RCC 7860 (cell line): ENCODE data around the gene FOLH1.
"Not testable (repeated sequence)": the region's sequence is repeated elsewhere in the genome, so short reads cannot be mapped to it uniquely, and the experiment has no call there.

Experiments used
- DNase-seq: peaks from one replicate; pipeline ENCODE4 v3.0.0-alpha.2; 2015; ENCODE audit warnings: low spot score
- FAIRE-seq: peaks from 2 replicates; lab custom pipeline; 2012; peaks lifted over from hg19 to GRCh38; lab: Jason Lieb, UNC

The FOLH1 gene

DNA sequence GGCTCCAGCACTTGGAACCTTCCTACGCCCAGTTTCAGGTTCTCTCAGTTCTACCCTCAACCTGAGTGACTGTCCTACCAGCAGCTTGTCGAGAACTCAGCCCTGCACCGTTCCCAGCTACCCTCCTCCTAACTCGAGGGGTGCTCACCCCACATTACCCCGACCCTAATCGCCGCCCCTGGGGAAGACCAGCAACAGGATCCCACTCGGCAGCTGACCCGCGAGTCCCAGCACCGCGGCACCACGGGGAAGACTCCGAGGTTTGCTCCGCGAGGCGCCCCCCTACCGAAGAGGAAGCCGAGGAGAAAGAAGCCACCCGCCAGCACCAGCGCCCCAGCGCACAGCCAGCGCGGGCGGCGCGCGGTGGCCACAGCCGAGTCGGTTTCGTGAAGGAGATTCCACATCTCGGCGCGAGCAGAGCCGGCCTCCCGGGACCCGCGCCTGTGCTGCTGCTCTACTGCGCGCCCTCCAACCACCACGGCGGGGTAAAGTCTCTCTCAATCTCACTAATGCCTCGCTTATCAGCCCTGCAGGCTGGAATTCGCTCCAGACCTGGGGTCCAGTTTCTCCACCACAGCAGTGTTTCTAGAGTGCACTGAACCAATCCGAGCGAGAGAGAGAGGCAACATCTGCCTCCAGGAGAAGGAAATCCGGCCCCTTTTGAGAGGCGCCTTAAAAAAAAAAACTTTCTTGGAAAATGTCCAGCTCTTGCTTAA is at the start of gene FOLH1:
TSS of gene FOLH1 (minus strand) at position 597 of the 716 bp plus-strand sequence. CDS start at position 404, 193 bp downstream.
- DNase-seq = no peak
- no peak for FAIRE-seq

DNA sequence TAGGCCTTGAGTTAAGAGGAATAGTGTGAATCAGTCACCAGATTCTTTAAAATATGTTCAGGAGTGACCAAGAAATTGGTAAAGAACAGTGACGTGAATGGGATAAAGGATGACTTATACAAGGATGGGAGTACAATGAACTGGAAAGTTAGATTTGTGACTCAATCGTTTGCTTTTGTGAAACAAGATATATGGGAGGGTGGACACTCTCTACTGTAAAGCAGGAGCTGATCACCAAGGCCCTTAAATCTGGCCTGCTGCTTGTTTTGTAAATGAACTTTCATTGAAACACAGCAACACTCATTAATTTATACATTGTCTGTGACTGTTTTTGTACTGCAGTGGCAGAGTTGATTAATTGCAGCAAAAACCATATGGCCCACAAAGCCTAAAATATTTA is 46.7 kb upstream of the FOLH1 start:
- not testable (repeated sequence) for FAIRE-seq, DNase-seq

DNA sequence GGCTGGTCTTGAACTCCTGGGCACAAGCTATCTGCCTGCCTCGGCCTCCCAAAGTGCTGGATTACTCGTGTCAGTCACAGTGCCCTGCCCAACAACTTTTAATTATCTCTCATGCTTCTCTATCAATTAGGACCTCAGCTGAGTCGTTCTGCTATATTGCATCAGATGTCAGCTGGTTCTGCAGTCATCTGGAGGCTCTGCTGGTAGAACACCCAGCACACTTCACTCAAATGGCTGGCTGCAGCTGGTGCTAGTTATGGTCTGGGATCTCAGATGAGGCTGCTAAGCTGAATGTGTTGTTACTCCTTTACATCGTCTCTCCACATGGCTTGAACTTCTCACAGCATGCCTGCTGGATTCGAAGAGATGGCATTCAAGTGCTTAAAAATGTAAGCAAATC is 42.8 kb upstream of the FOLH1 start:
- not testable (repeated sequence) for FAIRE-seq, DNase-seq

DNA sequence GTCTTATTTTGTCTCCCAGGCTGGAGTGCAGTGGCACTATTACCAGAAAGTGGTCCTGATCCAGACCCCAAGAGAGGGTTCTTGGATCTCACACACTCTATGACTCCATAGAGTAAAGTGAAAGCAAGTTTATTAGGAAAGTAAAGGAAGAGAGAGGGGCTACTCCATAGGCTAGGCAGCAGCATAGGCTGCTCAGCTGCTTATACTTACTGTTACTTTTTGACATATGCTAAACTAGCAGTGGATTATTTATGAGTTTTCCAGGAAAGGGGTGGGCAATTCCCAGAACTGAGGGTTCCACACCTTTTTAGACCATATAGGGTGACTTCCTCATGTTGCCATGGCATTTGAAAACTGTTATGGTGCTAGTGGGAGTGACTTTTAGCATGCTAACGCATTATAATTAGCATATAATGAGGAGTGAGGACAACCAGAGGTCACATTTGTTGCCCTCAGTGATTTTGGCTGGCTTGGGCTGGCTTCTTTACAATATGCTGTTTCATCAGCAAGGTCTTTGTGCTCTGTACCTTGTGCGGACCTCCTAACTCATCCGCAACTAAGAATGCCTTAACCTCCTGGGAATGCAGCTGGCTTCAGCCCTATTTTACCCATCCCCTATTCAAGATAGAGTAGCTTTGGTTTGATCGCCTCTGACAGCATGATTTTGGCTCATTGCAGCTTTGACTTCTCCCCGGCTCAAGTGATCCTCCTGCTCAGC is 42.2 kb upstream of the FOLH1 start:
- not testable (repeated sequence) for FAIRE-seq

DNA sequence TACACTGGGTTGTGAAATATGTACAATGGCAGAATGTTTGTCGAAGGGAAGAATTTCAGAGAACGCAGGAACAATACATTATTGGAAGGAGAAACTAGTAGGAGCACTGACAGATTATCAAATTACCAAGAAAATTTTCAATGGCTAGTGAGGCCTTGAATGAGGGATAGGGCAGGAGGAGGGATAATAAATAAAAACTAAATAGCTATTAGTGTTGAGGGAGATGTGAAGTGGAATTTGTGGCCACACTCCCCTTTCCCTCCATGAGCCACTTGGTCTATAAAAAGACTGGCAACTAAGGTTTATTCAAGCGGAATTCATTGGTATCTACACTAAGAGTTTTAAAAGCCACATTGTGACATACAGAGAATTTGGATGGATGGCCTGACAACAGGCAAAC is 41.0 kb upstream of the FOLH1 start:
- not testable (repeated sequence) for FAIRE-seq, DNase-seq

More for the DNA sequence above, 42.2 kb upstream of the FOLH1 start:
- not testable (repeated sequence) for DNase-seq

DNA sequence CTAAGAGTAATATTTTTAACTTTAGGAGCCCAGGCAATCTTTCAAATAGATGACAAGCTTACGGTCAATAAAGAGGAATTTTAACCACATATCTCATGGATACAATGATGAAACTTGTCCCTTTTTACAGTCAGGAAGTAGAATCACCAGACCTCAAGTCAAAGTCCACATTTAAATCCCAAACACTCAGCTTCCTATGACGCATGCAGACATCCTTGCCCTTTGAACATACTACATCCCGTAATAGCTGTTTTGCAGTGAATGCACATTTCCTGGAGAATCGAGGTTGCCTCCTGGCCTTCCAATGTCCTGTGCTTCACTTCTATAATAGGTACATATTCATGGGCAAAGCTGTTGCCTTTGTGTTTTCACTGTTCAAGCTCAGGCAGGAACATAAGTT is 25.3 kb upstream of the FOLH1 start:
- not testable (repeated sequence) for FAIRE-seq

DNA sequence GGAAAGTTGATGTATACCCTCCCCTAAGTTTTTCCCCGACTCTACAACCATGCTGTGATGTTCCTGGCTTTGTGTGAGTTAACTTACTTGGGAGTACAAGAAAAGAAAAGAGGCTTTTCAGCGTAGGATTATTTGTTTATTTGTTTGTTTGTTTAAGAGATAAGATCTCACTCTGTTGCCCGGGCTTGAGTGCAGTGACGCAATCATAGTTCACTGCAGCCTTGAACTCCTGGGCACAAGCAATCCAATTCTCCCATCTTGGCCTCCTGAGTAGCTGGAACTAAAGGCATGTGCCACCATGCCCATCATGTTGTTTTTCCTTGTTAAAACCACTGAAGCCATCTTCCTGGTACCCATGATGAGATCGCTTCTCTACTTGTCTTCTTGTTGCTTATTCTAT is 24.6 kb upstream of the FOLH1 start:
- not testable (repeated sequence) for FAIRE-seq, DNase-seq

More for the DNA sequence above, 25.3 kb upstream of the FOLH1 start:
- not testable (repeated sequence) for DNase-seq

DNA sequence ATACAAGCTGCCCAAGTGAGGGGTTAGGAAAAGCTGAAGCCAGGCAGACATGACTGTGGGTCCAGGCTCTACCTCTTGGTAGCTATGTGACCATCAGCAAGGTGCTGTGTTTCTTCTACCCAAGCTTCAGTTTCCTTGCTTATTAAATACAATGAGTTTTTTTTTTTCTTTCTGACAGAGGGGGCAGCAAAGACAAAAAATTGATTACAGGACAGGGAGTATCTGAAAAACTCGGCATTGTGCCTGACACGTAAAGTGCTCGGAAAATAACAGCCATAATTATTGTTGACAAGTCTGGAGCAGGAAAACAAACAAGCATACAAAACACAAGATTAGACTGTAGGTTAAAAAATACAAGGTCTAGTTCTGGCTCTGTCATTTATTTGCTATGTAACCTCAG is 23.3 kb upstream of the FOLH1 start:
- DNase-seq = not testable (repeated sequence)

DNA sequence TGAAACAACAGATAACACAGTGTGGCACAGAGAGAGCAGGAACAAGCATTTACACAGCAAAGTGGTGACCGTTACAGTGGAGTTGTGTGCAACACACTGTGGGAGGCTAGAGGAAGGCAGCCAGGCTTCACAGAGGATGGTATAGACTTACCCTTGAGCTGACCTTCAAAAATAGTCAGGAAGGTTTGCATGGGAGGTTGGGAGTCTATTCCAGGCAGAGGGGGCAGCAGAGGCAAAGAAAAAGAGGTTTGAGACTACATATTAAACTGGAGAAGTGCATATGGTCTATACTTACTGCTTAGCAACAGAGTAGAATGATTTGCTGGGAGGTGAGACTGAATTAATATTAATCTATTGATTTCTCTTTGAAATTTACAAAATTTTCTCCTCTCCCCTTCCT is 22.1 kb upstream of the FOLH1 start:
- FAIRE-seq, DNase-seq: not testable (repeated sequence)

More for the DNA sequence above, 23.3 kb upstream of the FOLH1 start:
- not testable (repeated sequence) for FAIRE-seq

DNA sequence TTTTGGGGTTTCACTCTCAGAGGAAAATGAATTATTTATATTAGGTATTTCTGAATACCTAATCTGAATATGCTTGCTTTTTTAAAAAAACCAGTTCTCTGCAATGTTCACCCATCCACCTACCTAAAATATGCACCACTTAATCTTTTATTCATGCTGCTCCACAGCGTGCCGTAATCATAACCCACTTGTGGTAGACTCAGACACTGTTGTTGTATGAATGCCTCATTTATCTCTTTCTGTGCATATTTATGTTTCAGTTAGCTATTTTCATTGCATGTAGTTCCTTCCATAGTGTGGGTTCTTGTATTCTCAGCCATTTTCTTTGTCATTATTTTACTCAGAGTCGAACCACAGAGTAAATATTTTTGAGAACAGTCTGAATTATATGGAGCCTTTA is 21.6 kb upstream of the FOLH1 start:
- DNase-seq, FAIRE-seq: not testable (repeated sequence)

DNA sequence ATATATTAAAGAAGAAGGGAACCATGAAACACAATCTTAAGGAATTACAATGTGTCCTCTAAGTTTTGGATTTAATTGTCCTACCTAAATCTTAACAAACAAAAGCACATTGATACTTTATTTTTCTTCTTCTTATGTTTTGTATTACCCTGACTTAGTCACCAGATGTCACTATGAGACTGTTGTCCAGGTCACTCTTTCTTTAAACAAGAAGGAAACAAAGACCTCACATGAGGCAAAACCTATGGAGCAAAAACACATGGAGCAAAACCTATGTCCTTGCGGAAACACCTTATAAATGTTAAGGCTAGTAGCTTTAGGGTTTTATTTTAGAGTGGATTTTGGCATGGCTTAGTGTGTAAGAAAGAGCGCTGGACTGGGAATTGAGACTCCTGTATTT is 20.7 kb upstream of the FOLH1 start:
- not testable (repeated sequence) for FAIRE-seq, DNase-seq

DNA sequence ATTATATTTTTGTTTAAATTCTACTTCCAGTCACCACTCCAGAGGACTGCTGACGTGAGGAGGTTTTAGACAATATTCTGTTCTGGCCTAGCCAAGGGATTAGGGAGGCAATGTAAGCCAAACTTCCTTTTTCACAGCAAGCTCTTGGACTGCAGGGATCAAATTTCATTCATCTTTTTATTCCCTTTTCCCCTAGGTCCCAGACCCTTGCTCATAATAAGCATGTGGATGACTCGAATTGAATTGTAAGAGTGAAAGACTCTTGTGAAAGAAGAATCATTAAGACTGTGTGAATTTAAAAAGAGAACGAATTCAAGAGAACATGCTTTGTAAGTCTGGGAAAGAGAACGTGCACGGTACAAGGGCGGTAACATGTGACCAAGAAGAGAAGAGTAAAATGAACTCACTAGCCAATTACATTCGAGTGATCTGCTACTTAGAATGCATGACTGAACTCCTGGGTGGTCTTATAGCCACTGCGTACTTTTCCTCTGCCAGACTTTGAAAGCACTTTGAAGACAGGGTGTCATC is 16.9 kb upstream of the FOLH1 start:
- DNase-seq, FAIRE-seq: not testable (repeated sequence)

DNA sequence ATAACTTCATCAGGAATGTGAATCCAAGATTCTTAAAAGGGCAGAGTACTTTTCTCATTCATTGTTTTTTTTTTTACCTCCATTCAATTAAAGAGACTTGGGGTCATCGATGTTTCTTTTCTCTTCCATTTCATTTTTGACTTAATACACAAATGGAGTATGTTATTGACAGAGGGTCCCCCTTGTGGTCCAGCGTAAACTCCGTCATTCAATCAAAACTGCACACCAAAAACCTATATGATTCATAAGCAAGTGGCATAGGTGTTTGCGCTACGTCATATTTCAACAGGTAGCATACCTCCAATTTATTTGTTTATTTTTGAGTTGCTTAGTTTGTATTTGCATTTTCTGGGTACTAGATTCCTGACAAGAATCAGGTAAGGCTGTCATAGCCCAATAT is 12.7 kb upstream of the FOLH1 start:
- DNase-seq (no peak), FAIRE-seq (no peak)

DNA sequence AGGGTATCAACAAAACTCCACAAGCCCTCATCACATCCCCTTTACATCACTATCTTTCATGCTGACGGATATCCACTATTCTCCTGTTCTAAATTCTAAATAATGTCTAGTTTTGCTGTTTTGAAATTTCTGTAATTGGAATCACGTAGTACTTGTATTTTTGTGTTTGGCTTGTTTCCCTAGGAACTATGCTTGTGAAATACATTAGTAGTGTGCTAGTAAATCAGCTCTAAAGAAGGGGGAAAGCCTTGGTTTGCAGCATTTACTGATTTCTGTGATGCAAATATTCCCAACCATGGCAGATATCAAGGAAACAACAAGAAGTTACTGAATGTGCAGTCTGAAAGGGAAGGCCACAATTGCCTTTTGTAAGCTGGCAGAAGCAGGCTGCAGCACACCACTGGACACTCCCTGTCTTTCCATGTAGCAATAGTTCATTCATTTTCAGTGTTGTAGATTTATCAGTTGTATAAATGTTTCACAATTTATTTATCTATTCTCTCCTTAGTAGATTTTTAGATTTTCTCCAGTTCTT is 4.7 kb upstream of the FOLH1 start:
- FAIRE-seq = no peak
- DNase-seq = no peak

DNA sequence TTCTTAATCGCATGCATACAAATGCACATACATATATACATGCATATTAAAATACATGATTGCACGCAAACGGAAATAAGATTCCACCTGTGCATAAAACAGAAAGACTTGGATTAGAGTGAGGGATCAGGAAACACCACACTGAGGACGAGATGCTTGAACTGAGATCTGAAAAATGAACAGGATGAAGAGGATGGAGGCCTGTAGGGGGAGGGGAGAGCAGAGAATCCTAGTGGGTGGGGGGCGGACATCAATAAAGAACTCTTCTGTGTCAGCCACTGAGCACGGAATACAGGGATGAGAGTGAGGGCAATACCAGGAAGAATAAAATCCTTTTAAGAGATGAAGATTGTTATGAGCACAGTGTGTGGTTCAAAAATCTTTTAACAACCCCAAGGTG is 1.4 kb downstream of the FOLH1 start:
- FAIRE-seq, DNase-seq: not testable (repeated sequence)

DNA sequence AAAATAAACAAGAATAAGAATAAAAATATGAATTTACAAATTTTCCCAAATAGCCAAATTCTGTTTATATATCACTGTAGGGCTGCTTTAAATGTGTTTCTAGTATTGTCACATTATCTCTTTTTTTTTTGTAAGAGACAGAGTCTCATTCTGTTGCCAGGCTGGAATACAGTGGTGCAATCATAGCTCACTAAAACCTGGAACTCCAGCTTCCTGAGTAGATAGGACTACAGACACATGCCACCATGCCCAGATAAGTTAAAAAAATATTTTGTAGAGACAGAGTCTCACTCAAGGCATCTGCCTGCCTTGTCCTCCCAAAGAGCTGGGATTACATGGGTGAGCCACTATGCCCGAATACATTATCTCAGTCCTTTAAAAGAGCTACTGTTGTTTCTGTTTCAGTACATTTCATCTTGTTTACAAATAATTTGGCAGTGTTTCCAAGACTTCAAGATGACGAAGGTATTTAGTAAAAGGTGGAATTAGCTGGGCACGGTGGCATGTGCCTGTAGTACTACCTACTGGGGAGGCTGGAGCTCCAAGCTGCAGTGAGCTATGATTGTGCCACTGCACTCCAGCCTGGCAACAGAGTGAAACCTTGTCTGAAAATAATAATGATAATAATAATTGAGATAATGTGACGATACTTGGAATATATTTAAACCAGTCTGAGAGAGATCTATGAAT is 6.0 kb downstream of the FOLH1 start:
- no peak for DNase-seq
- no peak for FAIRE-seq

DNA sequence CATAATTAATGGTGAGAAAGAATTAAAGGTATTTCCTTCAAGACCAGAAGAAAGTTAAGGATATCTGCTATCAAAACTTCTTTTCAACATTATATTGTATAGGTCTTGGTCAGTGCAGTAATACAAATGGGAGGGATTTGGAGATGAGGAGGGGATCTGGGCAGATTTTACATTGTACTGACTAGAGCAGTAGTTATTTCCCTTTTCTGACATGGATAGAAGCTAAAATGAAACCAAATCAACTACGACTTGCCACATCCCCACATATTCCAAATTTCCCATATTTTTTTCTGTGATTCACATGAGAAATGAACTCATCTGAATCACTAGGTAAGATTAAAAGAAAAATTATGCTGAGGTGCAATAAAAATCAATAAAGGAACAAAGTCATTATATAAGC is 11.6 kb downstream of the FOLH1 start:
- not testable (repeated sequence) for FAIRE-seq, DNase-seq

DNA sequence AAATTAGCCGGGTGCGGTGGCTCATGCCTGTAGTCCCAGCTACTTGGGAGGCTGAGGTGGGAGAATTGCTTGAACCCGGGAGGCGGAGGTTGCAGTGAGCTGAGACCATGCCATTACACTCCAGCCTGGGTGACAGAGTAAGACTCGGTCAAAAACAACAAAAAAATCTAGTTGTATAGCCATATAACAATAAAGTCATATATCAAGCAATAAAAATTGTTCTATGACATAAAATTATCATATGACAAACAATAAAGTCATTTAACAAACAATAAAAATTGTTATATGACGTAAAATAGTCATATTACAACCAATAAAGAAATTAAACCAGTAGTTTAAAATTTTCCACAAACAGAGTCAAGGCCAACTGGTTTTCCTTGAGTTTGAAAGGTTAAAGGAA is 12.4 kb downstream of the FOLH1 start:
- DNase-seq, FAIRE-seq: not testable (repeated sequence)

DNA sequence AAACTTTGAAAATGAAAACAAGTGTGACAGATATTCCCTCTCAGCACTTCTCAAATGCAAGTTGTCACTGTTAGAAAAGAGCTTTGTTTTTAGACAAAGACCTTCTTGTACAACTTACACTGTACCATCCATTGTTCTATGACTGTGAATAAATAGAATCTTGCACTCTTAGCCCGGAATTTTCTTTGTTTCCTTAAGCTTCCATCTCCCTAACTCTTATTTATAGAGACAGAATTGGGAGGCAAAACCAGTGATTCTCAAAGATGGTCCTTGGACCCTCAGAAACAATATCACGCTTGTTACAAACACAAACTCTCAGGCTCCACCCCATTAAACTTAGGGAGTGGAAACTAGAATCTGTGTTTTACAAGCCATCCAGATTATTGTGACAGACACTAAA is 18.1 kb downstream of the FOLH1 start:
- not testable (repeated sequence) for FAIRE-seq, DNase-seq

DNA sequence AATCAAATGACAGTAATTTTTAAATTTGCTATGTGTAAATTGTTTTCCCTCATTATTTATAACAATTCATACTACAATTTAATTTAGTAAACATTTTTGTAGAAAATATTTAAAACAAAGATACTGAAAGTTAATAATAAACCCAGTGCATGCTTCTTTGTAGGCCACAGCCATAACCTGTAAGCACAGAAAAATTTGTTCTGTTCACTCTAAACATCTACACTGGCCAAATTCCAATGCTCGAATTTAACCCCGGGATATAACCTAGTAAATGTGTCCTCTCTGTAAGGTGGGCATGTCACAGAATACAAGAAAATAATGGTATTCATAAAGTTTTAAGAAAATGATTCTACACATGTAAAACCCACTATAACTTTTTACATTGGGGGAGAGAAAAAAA is 22.2 kb downstream of the FOLH1 start:
- not testable (repeated sequence) for FAIRE-seq, DNase-seq

DNA sequence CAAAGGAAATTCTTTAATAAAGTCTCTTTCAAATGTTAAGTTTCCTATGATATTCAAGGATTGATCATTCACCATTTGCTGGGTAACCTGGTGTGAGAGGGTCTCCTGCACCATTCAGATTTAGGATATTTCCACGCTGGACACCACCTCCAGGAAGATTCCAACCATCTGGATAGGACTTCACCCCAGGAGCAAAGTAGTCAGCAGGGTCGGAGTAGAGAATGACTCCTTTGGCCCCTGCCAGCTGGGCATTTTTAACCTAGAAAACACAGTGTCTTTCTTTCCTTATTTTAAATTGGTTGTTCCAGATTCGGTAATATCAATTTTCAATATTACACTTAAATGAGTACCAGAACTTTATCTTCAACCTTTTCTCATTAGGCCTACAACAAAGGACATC is 22.8 kb downstream of the FOLH1 start:
- DNase-seq, FAIRE-seq: not testable (repeated sequence)
